HK-2 (cell line): ENCODE results near the gene ANTXR2.

Source experiments
- DNase-seq: peaks from one replicate; pipeline ENCODE4 v3.0.0-alpha.2; 2018; ENCODE audit not compliant: unreplicated experiment

Gene ANTXR2

DNA sequence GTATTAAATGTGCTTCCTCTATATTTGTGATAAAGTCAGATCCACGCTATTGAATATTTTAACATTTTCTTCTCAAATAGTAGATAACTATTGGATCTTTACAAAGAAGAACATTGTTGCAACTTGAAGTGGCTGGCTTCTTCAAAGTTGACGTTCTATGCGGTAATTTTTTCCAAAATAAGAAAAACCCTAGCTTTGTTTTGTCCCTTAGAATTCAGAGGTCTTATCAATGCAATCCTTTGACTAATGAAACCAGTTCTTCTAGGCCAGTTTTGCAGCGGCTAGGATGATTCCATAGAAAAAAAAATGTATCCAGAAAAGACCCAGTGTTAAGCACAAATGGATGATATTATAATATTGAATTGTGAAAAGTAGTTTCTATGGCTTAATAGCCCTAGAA lies 89.6 kb downstream of the ANTXR2 start:
- DNase-seq: no peak

DNA sequence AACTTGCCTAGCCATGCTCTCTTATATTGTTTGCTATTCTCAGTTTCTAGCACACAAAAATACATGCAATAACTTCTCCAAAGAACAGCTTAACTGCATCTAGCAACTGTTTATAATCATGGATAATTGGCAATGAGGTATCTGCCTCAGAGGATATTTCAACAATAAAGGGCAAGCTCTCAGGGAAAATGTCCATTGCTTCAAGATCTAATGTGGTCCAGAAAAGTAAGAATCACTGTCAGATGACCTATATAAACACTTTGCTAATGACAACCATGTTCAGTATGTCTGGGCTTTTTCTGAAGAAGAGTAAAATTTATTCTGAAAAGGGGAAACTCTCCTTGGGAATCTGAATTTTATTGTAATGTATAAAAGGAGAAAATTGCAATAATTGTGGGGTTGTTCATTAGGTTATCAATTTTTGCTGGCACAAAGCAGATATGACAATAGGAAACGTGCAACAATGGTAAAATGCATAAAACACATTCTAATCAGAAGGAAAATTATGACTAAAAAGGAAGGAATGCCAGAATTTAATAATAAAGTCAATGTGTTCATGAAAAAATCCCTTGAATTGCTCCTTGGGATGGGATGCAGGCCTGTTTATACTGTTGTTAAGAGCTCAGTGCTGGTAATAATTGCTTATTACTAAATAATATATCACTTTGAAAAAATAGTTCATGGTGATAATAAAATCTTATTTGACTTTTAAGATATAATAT lies 90.3 kb downstream of the ANTXR2 start:
- no peak for DNase-seq

DNA sequence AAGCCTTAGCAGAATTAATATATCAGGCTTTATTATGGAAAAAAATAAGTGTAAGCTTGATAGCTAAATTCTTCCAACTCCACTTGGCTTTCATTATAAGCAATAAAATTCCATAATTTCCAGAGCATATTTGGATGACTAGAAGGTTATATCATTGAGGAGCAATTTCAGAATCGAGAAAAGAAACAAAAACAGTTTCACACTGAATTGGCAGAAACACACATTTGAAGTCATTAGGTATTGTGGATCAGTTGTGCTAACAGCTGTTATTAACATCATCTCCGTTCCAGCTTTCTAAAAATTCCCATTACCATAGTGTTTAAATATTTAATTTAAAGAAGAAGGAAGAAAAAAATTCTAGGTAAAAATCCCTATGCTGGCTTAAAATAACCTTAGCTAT lies 92.6 kb downstream of the ANTXR2 start:
- DNase-seq: no peak

DNA sequence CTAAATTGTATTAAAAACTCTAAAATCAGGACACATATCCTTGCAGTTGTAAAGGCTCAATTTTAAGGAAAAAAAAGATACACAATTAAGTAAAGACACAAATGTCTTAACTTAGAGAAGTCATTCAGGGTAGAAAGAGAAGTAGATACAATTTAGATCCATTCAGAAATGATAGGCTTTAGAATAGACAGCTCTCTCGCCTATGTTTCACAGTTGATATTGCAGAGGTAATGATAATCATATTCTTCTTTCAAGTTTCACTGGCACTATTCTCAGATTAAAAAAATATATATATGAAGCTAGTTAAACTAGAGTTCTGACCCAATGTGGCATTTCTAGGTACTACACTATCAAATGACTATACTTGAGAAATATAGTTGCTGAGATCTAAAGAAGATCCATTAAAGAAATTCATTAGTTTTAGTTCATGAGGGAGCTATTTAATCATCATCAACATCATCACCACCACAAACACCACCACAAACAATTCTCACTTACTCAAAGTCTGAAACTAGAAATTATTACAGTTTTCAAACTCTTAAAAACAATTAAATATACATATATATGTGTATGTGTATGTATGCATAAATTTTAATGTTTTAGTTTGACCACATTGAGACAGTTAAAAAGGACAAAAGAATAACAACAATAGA lies 93.1 kb downstream of the ANTXR2 start:
- no peak for DNase-seq

DNA sequence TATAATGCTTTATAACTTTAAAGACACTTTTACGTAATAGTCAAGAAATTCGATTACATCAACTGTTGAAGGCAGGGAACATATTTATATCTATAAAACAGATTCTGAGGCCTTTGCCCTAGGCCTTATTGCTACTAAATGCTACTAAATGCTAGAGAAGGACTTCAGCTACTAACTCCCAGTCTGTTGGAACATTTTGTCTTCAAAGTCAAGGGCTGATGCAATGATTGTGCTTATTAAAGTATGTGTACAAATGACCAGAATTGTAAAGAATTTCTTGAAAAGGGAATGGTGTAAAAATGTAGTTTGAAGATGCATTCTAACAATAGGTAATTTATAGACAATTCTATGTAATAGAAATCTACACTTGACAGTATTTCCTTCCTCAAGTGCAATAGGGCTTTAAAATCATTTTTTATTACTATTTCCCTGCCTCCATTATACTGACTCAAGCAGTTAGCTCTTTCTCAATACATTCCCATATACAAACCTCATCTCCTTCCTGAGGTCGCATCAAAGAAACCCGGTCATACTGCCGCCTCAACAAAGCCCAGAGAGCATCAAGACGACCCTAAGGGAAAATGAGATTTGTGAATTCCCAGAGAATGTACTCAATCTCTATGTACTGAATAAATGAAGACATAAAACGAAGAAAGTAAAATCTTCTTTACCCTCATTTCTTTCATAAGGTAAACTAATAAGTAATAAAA lies 95.7 kb downstream of the ANTXR2 start:
- DNase-seq: no peak

DNA sequence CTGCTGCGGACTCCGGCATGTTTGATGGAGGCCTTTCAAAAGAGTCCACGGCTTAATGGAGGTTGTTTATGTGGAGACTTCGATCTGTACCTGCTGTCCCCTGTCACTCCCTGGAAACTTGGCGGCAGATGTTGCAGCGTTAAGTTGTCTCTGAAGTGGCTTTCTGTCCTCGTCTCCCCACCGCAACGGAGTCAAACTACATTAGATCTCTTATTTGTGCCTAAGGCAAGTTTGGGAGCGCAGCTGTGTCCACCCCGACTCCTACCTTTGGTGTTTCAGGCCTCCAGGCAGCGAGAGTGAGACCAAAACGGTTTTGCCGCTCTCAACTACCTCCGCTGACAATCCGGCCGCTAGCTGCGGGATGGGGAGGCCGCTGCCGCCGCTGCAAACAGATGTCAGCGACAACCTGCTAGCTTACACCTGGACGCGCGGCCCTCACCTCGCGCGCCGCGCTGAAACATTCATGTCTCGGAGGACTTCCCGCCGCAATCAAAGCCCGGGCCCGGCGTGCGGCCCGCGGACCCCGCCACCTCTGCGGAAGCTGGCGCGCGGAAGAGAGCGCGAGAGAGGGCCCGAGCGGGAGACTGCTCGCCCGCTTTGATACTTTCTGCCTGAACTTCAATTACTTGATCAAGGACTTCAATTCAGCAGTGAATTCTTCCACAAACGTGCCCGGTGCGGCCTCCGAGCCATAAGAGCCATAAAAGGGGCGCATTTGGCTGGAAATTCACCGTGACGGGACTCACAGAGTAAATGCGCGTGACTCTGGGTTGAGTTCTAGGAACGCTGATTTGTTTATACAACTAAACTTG lies 108.4 kb downstream of the ANTXR2 start:
- DNase-seq: no peak

DNA sequence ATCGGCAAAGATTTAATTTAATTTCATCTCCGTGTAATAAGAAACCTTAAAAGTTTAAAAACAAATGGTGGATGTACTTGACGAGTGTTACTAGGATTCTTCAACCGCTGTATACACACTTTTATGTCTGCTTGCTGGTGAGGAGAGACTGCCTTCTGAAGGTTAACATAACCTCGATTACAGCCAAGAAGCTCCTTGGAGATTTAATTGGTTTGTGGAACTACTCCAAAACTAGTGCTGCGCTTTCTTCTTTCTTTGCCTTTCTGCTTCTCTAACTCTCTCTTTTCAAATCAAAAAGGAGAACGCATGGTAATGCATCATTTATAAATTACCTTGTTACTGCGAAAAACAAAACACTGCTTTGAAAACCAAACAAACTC lies 109.0 kb downstream of the ANTXR2 start:
- no peak for DNase-seq

DNA sequence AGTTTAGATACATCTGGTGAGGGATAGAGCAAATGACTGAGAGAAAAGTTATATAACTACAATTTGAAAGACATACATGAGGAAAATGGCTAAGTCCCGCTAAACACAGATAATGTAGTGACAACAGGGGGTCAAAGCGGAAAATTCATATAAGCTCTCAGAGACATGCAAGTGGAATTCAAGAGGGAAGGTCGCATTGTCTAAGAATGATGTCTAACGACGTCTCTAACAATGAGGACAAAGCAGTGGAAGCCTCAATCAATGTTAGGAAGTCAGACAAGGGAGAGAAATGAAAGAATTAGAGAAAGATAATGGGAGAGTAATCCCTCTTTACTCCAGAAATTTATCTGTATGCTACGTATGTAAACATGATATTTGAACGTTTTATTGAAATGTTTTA lies 113.4 kb downstream of the ANTXR2 start:
- no peak for DNase-seq

DNA sequence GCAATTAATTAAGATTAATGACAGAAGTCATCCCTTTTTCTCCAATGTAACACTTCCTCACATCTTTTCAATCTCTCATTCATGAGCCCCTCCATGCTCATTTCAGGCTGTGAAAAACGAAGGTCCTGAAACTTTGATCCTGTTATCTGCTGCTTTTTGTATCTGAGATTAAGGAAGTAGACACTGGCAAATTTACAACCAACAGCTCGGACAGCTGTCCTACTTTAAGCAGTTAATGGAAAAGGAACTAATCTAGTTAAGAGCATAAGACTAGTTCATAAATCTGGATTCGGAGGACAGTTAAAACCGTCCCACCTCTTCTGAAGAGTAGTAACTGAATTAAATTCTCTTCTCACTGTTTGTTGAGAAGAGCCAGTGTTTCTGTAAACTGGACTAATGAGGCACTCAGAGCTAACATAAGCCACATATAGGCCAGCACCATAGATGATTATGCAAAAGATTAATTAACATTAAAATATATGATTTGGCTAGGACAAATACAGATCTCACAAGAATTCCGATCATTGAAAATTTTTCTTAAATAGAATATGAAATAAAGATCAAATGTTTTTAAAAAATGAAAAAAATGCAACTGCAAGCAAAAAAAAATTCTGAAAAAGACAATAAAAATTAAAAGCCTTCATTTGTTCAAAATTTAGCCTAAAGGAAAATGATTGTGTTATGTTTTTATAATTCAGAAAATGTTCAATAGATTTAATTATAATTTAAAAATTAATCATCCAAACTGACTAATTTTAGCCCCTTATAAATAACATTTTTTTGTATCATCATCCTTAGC lies 114.4 kb downstream of the ANTXR2 start:
- DNase-seq: no peak

DNA sequence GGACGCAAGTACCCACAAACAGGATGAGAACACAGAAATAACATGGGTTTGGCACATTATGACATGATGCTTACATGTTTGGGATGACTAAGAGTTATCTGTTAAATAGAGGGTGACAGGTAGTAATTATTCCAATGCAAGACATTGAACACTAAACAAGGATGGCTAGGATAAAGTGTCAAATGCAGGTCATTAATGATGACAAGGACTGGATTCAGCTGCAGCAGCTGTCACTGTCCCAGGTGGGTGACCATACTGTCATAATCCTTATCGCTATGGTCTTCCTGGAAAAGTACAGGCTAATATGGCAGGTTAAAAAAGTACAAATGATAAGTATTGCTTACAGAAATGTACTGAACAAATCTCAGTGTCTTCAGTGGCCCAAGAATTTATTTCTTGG lies 123.9 kb downstream of the ANTXR2 start:
- no peak for DNase-seq

DNA sequence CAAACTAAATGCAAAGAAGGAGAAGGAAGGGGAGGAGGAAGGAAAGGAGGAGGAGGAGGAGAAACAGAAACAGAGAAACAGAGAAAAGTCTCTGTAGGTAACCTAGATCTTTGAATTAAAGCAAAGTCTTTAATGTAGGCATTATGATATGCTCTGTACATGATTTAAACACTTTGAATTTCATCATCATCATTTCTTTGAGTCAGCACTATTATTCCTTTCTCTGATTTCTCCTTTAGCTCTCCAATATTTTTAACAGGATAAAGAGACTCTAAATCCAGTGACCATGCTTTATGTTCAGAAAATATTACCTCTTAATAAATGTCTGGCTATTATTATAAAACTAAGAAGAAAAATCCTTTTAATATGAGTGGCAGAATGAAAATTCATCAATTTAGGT lies 124.3 kb downstream of the ANTXR2 start:
- no peak for DNase-seq

DNA sequence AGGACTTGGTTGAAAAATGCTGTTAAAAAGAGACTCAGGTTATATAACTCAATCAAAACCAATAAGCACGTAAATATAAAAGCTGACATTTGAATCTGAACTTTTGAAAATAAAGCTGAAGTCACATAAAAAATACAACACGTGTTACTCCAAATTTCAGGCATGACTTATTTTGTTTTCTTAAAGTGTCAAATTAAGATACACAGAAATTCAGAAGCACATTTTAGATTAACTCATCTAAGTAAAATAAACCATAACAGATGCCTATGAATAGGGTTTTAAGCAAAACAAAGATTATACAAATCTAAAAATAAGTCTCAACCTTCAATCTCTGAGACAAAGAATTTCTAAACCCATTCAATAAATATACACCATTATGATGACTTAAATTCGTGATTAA lies 124.8 kb downstream of the ANTXR2 start:
- DNase-seq: no peak

DNA sequence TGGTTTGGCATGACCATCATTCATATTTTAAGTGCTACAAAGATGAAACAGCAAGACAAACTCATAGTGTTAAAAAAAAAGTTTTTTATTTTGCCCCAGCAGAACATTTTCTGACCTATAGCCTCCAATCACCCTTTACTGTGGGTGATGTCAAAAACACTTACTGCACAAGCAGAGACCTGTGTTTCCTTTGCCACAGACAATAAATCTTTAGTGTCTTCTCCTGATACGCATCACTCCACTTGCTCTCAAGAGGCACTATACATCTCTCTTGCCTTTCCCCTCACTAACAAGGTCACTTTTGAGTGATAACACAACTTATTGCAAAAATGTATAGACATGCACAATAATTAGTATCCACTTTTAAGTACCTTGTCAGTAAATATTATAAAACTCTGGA lies 125.6 kb downstream of the ANTXR2 start:
- DNase-seq: no peak

DNA sequence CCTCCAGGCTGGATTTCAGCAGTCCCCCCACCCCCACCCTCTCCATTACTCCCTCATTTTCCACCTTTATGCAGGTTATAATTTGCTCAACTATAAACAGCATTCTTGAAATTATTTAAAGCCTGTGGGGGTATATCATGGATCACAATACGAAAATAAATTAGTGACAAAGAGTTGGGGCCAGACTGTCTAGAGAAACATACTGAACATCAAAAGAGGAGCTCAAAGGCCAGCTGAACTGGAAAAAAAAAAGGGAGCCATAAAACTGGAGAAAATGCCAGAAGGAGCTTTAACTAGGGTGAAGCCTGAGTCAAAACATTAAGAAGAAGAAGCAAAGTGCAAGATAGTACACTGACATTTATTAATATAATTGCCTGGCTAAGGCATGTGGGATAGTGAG lies 137.8 kb downstream of the ANTXR2 start:
- DNase-seq: no peak

DNA sequence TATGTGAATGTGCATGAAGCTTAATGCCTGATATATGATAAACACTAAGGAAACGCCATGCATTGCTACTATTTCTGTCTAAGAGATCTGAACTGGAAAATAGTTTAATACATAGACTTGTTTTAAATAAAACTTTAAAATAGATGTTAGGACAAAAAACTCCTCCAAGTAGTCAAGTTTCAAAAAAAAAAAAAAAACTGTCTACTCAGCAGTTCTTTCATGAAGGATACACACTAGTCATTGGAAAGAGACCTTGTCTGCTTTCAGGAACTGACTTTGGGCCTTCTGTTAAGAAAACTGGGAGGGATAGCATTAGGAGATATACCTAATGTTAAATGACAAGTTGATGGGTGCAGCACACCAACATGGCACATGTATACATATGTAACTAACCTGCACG lies 138.4 kb downstream of the ANTXR2 start:
- DNase-seq: no peak

DNA sequence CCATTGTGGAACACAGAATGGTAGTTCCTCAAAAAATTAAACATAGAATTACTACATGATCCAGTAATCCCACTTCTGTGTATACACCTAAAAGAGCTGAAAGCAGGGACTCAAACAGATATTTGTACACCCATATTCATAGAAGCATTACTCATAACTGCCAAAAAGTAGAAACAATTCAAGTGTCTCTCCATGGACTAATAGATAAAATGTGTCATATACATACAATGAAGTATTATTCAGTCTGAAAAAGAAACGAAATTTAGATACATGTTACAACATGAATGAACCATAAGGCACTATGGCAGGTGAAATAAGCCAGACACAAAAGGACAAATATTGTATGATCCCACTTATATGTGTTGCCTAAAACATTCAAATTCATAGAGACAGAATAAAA lies 145.1 kb downstream of the ANTXR2 start:
- no peak for DNase-seq

DNA sequence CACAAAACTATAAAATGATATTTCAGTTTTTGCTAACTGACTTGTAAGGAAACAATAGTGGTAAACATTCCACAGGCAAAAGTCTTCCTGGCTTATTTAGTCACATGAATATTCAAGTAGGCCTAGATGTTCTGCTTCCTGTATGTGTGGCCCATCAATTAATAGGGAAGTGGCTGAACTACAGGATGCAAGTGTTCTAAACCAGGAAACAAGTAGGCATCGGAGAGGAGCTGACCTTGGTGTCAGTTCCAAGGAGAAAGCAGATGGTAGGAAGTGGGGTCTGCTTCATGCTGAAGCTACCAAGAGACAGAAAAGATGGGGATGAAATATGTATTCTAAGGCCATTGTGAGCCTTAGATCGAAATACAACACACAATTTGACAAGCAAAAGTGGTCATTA lies 149.7 kb downstream of the ANTXR2 start:
- no peak for DNase-seq

DNA sequence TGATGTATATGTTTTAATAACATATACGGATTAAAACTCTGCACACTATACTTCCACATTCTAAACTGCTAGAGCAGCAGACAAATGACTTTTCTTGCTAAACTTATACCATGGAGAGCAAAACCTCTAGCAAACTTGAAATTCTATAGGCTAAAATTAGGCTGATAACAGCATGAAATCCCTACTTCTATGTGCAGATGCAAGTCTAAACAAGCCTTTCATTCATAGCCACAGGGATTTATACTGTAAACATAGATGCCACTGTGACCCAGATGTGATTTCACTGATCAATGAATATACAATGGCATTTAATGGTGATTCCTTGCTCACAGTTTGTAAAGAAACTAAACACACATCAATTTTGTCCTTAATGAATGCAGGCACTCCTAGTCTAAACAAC lies 151.0 kb downstream of the ANTXR2 start:
- no peak for DNase-seq

DNA sequence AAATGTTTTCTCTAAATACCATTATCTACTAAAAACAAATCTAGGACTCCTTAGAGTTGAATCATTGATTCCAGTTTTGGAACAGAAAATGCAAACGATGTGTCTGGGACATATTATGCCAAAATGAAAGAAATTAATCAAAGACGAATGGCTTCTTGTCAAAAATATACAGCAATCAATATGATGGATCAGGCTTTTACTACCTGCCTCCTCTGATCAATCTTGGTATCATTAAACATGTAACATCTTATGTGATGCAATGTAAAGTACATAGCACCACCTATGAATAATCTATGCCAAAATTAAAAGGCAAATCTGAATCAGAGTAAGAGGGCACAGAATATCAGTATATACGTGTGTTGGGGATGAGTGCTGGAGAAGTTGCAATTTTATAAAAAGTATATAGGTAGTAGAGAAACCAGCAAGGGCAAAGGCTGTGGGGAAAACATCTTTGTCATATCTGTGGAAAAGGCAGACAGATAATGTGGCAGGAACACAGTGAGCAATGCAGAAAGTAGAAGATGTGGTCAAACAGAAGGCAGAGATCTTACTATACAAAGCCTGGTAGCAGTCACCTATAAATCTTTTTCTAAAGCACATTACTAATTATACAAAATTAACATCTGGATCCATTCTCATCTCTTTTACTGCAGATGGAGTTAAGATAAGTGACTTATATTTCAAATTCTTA lies 152.7 kb downstream of the ANTXR2 start:
- DNase-seq: no peak

DNA sequence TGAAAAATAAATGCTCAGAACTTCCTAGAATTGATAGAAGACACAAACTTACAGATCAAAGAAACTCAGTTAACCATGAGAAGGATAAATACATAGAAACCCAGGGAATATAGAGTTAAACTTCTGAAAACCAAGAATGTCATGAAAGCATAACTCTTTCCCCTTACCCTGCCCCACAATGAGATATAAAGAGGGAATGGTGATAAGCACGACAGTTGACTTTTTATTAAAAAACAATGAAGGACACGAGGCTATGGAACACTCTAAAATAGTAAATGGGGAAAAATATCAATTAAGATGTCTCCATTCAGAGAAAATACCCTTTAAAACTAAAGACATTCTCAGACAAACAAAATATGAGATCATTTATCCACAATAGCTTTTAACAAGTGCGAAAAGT lies 154.7 kb downstream of the ANTXR2 start:
- DNase-seq: no peak

DNA sequence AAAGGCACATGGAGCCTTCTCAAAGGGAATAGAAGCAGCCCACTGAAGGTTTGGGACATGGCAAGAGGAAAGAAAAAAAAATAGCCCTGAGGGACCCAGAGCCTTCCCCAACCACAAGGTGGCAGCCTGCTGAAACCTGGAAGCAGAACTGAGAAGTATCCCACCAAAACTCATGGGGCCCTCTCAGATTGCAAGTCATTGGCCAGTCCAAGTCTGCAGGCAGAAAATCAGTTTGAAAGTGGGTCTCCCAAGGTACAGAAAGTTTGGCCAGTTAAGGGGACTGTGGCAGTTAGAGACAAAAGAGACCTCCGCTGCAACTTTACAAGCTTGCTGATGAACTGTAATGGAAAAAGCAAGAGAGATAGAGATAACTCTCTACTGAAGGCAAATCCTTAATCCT lies 155.8 kb downstream of the ANTXR2 start:
- DNase-seq: peak; percentile 41
